ENCODE results near the gene HECTD4.
"Not testable (repeated sequence)": the region's sequence is repeated elsewhere in the genome, so short reads cannot be mapped to it uniquely, and the experiment has no call there.

HECTD4 gene

DNA sequence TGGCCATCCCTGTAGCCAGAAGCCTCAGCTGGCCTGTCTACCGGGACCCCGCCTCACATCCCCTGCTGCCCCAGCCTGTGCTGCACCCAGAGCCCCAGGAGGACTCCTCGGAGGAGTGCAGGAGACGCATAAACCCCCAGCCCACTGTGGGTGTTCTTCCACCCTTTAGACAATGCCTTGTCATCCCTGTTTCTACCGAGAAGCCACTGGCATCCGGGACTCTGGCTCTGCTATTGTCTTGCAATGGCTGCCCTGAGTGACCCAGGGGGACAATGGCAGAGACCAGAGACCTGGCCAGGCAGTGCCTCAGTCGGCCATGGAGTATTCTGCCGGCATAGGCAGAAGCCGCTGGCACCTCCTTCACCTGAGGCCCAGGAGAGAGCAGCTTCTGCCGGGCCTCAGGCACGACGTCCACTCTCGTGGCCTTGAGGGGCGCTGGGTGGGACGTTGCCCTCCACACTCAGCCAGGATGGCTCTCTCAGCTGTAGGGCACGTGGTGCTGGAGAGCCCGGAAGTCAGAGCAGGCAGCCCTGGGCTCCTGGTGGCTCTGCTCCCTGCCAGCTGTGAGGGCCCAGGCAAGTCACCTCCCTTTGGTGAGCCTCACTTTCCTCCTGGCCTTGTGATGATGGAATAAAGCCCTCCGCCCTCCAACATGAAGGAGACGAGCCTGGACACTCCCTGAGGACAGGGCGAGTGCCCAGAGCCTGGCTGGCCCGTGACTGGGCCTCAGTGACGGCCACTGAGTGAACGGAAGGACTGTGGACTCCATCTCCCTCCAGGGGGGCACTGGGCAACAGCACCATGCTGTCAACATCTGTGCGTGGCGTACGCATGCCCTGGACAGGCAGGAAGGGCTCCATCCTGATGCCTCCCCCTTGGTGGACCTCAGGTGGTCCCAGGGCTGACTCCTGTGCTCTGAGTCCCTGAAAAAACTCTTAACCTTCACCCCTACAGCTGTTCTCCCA lies 215.9 kb downstream of the HECTD4 start:
- Mint-ChIP-seq H3K9me3 (no peaks in the 10 kb centered on the region), H3K4me1 (ENCODE audit: low read depth) (no peaks in the 10 kb centered on the region), H3K4me3 (no peak overlapping the region), H3K27me3 (no peaks in the 10 kb centered on the region), H3K27ac (peak overlapping the region; percentile 36), H3K36me3 (ENCODE audit: low read depth) (peaks cover 94% of the 10 kb centered on the region)
- intact Hi-C loops (cut with micrococcal nuclease), result no loop called here

GRCh38 chr12:112165624-112166023 lies 216.6 kb downstream of the HECTD4 start:
- no peaks in the 10 kb centered on the region for H3K4me1 Mint-ChIP-seq (ENCODE audit: low read depth)
- no peaks in the 10 kb centered on the region for H3K27me3 Mint-ChIP-seq
- peaks cover 94% of the 10 kb centered on the region for H3K36me3 Mint-ChIP-seq (ENCODE audit: low read depth)
- no peak overlapping the region for H3K4me3 Mint-ChIP-seq
- peak overlapping the region; percentile 36 for H3K27ac Mint-ChIP-seq
- H3K9me3 Mint-ChIP-seq, result no peaks in the 10 kb centered on the region
- intact Hi-C loops (cut with micrococcal nuclease), result no loop called here

GRCh38 chr12:112164011-112164660 lies 218.1 kb downstream of the HECTD4 start:
- Mint-ChIP-seq H3K27ac (no peak overlapping the region), H3K9me3 (no peaks in the 10 kb centered on the region)

DNA sequence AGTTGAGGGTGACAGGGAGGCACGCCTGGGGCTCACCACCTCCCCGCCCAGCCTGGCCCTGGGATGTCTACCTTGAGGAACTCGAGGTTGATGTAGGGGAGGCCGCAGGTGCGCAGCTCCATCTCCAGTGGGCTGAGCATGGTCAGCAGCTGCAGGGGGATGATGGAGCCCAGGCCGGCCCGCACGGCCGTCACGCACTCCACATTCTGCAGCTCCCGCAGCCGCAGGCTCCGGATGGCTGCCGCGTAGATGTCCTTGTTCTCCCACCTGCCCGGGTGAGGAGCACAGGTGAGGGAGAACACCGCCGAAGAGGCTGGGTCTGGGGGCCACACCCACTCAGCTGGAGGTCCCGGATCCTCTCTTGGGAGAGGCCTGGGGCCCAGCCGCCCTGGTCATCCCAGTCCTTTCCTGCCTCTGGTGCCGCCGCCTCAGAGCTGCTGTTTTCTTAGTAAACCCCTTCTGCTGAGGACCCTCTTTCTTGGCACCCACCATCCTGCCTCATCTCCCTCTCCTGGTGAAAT lies 218.7 kb downstream of the HECTD4 start:
- no peaks in the 10 kb centered on the region for H3K9me3 Mint-ChIP-seq
- no peak overlapping the region for H3K4me3 Mint-ChIP-seq
- peaks cover 90% of the 10 kb centered on the region for H3K36me3 Mint-ChIP-seq (ENCODE audit: low read depth)
- H3K4me1 Mint-ChIP-seq (ENCODE audit: low read depth), result no peaks in the 10 kb centered on the region
- H3K27ac Mint-ChIP-seq, result no peak overlapping the region
- H3K27me3 Mint-ChIP-seq, result no peaks in the 10 kb centered on the region
- intact Hi-C loops (cut with micrococcal nuclease), result no loop called here

More at GRCh38 chr12:112164011-112164660, 218.1 kb downstream of the HECTD4 start:
- intact Hi-C loops (cut with micrococcal nuclease), result no loop called here
- Mint-ChIP-seq H3K27me3 (no peaks in the 10 kb centered on the region), H3K36me3 (ENCODE audit: low read depth) (peaks cover 90% of the 10 kb centered on the region), H3K4me1 (ENCODE audit: low read depth) (no peaks in the 10 kb centered on the region), H3K4me3 (no peak overlapping the region)

DNA sequence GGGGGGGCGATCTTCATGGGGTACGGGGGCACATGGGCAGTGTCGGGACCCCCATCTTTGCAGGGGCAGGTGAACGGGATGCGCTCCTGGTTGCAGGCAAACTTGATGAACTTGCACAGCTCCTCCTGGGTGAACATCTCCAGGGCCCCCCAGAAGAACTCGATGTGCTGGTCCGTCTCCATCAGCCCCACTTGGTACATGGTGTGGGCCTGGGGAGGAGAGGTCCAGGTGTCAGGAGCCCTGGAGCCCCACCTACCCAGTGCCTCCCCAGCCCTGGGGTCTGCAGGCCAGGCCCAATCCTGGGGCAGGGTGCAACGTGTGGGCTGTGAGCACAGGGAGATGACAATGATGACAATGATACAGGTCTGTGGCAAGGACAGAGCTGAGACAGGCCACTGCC lies 219.2 kb downstream of the HECTD4 start:
- Mint-ChIP-seq H3K27ac (no peak overlapping the region), H3K27me3 (no peaks in the 10 kb centered on the region)

GRCh38 chr12:112162241-112162790 lies 219.9 kb downstream of the HECTD4 start:
- Mint-ChIP-seq H3K36me3 (ENCODE audit: low read depth) (peaks cover 90% of the 10 kb centered on the region), H3K27me3 (no peaks in the 10 kb centered on the region), H3K27ac (no peak overlapping the region), H3K9me3 (peaks cover 11% of the 10 kb centered on the region), H3K4me3 (no peak overlapping the region), H3K4me1 (ENCODE audit: low read depth) (no peaks in the 10 kb centered on the region)
- intact Hi-C loops (cut with micrococcal nuclease), result no loop called here

More for the DNA sequence above, 219.2 kb downstream of the HECTD4 start:
- Mint-ChIP-seq H3K9me3 (peaks cover 4% of the 10 kb centered on the region), H3K4me1 (ENCODE audit: low read depth) (no peaks in the 10 kb centered on the region), H3K4me3 (no peak overlapping the region), H3K36me3 (ENCODE audit: low read depth) (peaks cover 90% of the 10 kb centered on the region)
- intact Hi-C loops (cut with micrococcal nuclease), result no loop called here

- Mint-ChIP-seq H3K4me1 (ENCODE audit: low read depth) (no peaks in the 10 kb centered on the region), H3K36me3 (ENCODE audit: low read depth) (peaks cover 90% of the 10 kb centered on the region), H3K27me3 (no peaks in the 10 kb centered on the region), H3K4me3 (no peak overlapping the region), H3K27ac (peak overlapping the region; percentile 16), H3K9me3 (peaks cover 11% of the 10 kb centered on the region)
- intact Hi-C loops (cut with micrococcal nuclease), result no loop called here
Observed at GRCh38 chr12:112161711-112162110, 220.5 kb downstream of the HECTD4 start.

DNA sequence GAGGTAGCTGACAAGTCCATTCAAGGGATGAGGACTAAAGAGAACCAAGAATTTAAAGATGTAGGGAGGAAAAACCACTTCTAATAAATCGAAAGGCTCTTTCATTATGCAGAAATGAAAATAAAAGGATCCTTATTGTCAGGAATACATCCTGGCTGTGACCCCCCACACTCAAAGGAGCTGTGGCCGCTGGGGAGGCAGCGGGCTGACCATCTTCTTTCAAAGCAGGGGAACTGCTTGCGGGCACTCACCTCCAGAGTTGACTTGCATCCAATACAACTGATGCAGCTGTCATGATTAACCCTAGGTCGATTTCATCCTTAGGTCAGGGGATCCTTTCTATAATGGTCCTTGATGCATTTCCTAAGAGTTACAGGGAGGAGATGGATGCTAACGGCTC lies 221.6 kb downstream of the HECTD4 start:
- Mint-ChIP-seq H3K4me1 (ENCODE audit: low read depth) (no peaks in the 10 kb centered on the region), H3K36me3 (ENCODE audit: low read depth) (peaks cover 90% of the 10 kb centered on the region), H3K9me3 (peaks cover 11% of the 10 kb centered on the region), H3K4me3 (no peak overlapping the region), H3K27ac (no peak overlapping the region), H3K27me3 (no peaks in the 10 kb centered on the region)
- intact Hi-C loops (cut with micrococcal nuclease), result no loop called here

GRCh38 chr12:112159146-112159541 lies 223.1 kb downstream of the HECTD4 start:
- intact Hi-C loops (cut with micrococcal nuclease), result no loop called here
- Mint-ChIP-seq H3K4me1 (ENCODE audit: low read depth) (no peaks in the 10 kb centered on the region), H3K27ac (no peak overlapping the region)

DNA sequence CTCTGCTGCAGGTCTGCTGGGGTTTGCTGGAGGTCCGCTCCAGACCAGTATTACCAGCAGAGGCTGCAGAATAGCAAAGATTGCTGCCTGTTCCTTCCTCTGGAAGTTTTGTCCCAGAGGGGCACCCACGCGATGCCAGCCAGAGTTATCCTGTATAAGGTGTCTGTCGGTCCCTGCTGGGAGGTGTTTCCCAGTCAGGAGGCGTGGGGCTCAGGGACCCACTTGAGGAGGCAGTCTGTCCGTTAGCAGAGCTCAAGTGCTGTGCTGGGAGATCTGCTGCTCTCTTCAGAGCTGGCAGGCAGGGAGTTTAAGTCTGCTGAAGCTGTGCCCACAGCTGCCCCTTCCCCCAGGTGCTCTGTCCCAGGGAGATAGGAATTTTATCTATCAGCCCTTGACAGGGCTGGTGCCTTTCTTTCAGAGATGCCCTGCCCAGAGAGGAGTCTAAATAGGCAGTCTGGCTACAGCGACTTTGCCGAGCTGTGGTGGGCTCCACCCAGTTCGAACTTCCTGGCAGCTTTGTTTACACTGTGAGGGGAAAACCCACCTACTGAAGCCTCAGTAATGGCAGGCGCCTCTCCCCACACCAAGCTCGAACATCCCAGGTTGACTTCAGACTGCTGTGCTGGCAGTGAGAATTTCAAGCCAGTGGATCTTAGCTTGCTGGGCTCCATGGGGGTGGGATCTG lies 223.6 kb downstream of the HECTD4 start:
- Mint-ChIP-seq H3K36me3 (ENCODE audit: low read depth) (peaks cover 95% of the 10 kb centered on the region), H3K9me3 (peaks cover 11% of the 10 kb centered on the region)
- H3K27me3 Mint-ChIP-seq; H3K27ac Mint-ChIP-seq; H3K4me1 Mint-ChIP-seq (ENCODE audit: low read depth); intact Hi-C loops (cut with micrococcal nuclease); H3K4me3 Mint-ChIP-seq: not testable (repeated sequence)

More at GRCh38 chr12:112159146-112159541, 223.1 kb downstream of the HECTD4 start:
- H3K36me3 Mint-ChIP-seq (ENCODE audit: low read depth), result peaks cover 95% of the 10 kb centered on the region
- peaks cover 11% of the 10 kb centered on the region for H3K9me3 Mint-ChIP-seq
- H3K27me3 Mint-ChIP-seq, result no peaks in the 10 kb centered on the region
- no peak overlapping the region for H3K4me3 Mint-ChIP-seq

- no peak overlapping the region for H3K4me3 Mint-ChIP-seq
- H3K4me1 Mint-ChIP-seq (ENCODE audit: low read depth), result peaks cover 5% of the 10 kb centered on the region
- intact Hi-C loops (cut with micrococcal nuclease), result no loop called here
- no peak overlapping the region for H3K27ac Mint-ChIP-seq
- H3K27me3 Mint-ChIP-seq, result no peaks in the 10 kb centered on the region
- H3K9me3 Mint-ChIP-seq, result peaks cover 11% of the 10 kb centered on the region
- peaks cover 99% of the 10 kb centered on the region for H3K36me3 Mint-ChIP-seq (ENCODE audit: low read depth)
Observed at GRCh38 chr12:112153893-112154219, 228.4 kb downstream of the HECTD4 start.

GRCh38 chr12:112153181-112153892 lies 228.9 kb downstream of the HECTD4 start:
- intact Hi-C loops (cut with micrococcal nuclease), result no loop called here
- H3K27ac Mint-ChIP-seq, result no peak overlapping the region
- no peaks in the 10 kb centered on the region for H3K27me3 Mint-ChIP-seq
- H3K4me3 Mint-ChIP-seq, result no peak overlapping the region
- H3K9me3 Mint-ChIP-seq, result peaks cover 10% of the 10 kb centered on the region
- H3K4me1 Mint-ChIP-seq (ENCODE audit: low read depth), result peaks cover 5% of the 10 kb centered on the region
- peaks cover 99% of the 10 kb centered on the region for H3K36me3 Mint-ChIP-seq (ENCODE audit: low read depth)

Measured in dendritic cell treated with granulocyte-macrophage colony-stimulating factor and Interleukin-4, amounts not matched to agents 40 ng/mL and 50 ng/mL, for 4 days (primary cell).